HG02970 (cell line): ENCODE data around the gene PHF23.

ENCODE experiments used
- ATAC-seq: cut with Tn5 transposase; IDR thresholded peaks from one replicate; pipeline ENCODE4 v1.9.1; 2021; ENCODE audit warnings: mild to moderate bottlenecking, moderate library complexity, moderate number of reproducible peaks; ENCODE audit not compliant: unreplicated experiment, low FRiP score

PHF23 gene

DNA sequence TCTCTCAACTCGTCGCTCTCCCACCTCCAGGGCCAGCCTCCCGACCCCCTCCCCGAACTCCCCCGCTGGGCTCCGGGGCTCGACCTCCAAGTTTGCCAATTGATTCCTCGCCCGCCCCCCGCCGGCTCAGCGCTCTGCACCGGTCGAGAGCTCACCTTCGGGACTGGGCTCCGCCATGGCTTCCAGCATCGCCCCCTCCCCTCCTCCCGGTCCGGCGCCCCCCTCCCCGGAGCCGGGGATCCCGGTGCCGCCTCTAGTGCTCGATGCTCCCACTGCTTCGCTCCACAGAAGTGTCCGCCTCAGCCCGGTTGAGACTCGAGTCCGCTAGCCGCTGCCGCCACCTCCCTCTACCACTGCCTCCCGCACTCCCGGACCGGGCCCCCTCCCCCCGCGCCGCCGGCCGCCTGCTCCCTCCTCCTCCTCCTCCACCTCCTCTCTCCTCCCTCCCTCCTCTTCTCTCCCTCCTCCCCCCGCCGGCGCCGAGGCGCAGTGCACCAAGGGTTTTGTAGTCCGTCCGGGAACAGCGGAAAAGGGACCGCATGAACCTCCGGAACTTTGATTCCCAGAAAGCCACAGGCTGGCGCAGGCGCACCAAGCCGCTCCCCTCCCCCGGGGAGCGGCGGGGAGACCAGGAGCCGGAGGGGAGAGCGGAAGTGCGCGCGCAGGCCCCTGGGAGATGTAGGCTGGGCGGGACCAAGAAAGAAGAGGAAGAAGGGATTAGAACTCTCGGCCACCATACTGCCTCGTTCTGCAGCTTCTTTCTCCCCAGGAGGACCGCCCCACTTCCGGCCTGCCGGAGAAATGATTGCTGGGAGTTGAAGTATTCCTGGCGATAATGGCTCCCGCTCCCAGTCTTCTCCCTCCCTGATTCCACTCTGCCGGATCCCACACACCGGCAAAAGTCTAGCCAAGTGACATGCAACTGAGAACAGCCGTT is at the start of gene PHF23:
Gene PHF23 (minus strand): TSS at position 367 of the 937 bp plus-strand sequence. CDS start 178 bp downstream, at position 189.
- ATAC-seq: peak; percentile 61

DNA sequence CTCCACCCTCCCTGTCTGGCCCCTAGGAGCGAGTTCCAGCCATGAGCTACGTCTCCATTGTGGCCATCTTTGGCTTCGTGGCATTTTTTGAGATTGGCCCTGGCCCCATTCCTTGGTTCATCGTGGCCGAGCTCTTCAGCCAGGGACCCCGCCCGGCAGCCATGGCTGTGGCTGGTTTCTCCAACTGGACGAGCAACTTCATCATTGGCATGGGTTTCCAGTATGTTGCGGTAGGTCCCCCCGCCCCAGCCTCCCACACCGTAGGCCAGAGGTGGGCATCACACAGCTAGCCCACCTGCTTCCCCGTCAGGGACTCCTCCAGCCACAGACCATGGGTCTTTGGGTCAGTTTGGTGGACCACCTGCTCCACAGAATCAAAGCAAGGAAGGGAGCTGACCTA is 46.4 kb upstream of the PHF23 start:
- no peak for ATAC-seq

DNA sequence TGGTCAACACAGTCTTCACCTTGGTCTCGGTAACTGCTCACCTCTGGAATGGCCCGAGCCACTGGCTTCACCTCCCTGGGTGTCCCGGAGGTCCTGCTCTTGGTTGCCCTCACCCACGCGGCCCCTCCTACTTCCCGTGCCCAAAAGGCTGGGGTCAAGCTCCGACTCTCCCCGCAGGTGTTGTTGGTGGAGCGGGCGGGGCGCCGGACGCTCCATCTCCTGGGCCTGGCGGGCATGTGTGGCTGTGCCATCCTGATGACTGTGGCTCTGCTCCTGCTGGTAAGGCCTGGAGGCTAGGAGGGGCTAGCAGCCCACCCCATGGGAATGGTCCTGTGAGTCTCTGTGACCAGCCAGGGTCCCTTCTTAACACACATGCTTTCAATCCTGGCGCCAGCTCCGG is 45.7 kb upstream of the PHF23 start:
- ATAC-seq: no peak

DNA sequence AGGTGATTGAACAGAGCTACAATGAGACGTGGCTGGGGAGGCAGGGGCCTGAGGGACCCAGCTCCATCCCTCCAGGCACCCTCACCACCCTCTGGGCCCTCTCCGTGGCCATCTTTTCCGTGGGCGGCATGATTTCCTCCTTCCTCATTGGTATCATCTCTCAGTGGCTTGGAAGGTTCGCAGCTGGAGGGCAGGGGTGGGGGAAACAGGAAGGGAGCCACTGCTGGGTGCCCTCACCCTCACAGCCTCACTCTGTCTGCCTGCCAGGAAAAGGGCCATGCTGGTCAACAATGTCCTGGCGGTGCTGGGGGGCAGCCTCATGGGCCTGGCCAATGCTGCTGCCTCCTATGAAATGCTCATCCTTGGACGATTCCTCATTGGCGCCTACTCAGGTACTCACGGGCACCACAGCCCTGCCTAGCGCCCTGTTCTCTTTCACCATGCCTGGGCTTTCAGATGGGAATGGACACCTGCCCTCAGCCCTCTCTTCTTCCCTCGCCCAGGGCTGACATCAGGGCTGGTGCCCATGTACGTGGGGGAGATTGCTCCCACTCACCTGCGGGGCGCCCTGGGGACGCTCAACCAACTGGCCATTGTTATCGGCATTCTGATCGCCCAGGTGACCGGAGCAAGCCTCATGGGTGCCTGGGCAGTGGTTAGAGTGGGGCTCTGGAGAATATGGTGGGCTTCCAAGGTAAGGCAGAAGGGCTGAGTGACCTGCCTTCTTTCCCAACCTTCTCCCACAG is 44.4 kb upstream of the PHF23 start:
- no peak for ATAC-seq

- ATAC-seq: no peak
These were observed 43.6 kb upstream of the PHF23 start for GRCh38 chr17:7282752-7283321.

DNA sequence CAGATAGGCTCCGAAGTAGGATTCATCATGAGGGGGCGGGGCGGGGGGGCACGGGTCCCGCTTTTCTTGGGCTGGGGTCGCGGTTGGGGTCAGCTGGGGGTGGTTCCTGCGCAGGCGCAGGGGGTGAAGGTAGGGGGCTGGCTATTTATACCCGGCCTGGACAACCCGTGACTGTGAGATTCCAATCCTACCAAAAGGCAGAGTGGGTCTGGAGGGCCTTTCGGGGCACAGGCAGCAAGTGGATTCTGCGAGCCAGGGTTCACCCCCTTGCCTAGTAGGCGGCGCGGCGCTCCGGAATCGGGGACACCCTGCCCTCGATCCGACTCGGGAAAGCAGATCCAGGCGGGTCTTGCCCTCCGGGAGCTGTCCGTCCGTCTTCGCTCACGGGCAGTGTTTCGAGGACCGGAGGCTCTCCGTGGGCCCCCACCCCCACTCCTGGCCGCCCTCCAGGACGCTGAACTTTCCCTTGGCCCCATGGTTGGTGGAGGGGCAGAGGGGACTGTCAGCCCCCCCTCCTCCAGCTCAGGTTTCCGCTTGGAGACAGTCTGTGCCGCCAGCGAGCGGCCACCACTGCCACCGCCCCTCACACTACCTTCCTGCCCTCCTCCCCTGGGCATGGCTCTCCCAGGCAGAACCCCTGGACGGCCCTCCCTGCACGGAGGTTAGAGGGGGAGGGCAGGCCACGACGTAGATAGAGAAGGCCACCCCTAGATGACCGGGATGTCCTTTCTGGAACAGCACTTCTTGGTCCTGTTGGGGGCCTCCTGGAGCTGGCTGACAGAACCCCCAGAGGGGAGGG is 42.9 kb upstream of the PHF23 start:
- no peak for ATAC-seq

GRCh38 chr17:7281074-7281952 is 42.1 kb upstream of the PHF23 start, which contains the start of gene SLC2A4:
SLC2A4 (plus strand) TSS chr17:7281718; CDS start chr17:7281935, 217 bp downstream.
- ATAC-seq: peak; percentile 44

DNA sequence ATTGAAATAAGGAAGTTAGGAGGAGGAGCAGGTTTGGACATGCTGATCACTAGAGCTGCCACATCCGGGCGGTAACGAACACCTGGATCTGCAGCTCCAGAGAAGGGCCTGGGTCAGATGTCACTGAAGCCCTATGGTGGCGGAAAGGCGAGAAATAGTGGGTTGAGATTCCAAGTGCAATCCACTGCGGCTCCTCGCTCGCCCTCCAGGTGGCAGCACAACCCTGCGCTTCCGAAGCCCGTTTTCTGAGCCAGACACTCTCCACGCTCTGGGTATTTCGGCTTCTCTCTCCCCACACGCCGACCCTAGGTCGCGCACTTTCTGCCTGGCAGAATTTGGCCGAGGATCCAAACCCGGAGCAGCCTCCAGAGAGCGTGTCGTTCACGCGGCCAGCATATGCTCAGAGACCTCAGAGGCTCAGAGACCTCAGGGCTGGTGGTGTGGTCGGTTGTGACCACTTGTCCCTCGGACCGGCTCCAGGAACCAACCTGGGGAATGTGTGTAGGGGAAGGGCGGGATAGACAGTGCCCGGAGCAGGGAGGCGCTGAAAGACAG is 41.3 kb upstream of the PHF23 start:
- ATAC-seq: peak; percentile 59

- ATAC-seq: no peak
These were observed 40.2 kb upstream of the PHF23 start for GRCh38 chr17:7279448-7279847.

DNA sequence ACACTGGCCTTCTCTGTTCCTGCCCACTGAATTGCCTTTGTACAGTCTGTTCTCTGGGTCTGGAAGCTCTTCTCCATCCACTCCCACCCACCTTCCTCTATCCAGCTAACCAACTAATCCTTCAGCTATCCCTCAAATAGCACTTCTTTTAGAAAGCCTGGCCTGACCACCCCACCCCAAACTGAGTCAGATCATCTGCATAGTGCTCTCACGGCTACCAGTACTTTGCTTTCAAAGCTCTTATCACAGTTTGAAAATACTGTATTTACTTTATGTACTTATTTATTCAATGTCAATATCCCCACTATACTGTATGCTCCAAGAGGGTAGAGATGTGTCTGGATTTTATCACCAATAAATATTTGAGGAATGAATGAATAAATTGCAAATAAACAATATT is 27.5 kb upstream of the PHF23 start:
- no peak for ATAC-seq

DNA sequence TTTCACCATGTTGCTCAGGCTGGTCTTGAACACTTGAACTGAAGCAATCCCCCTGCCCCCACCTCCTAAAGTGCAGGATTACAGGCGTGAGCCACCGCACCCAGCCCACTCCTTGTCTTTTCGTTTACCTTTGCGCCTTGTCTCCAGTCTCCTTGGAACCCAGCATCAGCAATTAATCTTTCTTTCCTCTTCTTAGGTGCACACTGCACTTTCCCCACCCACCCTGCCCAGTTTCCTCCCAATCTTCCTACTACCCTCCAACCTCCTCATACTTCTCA is 24.5 kb upstream of the PHF23 start:
- ATAC-seq: no peak

DNA sequence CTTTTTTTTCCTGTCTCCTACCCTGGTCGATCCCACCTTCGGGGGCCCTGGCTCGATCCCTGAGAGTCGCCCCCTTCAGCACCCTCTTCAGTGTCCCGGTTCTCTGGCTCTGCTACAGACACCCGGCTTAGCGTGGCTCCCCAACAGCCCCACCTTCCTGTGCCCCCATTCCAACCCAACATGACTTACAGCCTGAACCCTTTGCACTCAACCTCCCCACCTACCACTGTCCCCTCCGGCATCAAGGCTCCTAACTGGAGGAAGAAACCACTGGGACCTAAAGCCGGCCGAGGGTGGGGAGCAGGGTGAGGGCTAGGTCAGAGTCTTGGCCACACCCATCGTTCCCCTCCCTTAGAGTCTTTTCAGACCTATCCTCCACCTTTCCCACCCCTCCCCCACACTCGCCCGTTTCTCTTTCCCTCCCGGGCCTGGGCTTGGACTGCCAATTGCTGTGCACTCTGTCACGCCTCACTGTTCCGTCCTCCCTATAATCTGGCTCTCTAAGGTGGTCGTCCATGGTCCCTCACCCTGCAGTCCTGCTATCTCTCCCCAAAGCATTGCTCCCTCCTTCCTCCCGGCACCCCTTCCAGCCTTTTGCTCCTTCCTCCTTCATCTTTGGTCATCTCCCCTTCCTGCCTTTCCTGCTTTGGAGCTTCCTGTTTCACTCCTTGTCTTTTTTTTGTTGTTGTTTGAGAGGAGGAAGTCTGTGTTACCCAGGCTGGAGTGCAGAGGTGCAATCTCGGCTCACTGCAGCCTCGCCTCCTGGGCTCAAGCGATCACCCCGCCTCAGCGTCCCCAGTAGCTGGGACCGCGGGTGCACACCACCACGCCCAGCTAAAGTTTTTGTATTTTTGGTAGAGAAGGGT is 23.9 kb upstream of the PHF23 start:
- no peak for ATAC-seq

- ATAC-seq: no peak
These were observed 23.1 kb upstream of the PHF23 start, which contains the start of gene CLDN7 for GRCh38 chr17:7262192-7262934. CLDN7 (minus strand) TSS chr17:7262478; CDS start chr17:7262043, 435 bp downstream.

DNA sequence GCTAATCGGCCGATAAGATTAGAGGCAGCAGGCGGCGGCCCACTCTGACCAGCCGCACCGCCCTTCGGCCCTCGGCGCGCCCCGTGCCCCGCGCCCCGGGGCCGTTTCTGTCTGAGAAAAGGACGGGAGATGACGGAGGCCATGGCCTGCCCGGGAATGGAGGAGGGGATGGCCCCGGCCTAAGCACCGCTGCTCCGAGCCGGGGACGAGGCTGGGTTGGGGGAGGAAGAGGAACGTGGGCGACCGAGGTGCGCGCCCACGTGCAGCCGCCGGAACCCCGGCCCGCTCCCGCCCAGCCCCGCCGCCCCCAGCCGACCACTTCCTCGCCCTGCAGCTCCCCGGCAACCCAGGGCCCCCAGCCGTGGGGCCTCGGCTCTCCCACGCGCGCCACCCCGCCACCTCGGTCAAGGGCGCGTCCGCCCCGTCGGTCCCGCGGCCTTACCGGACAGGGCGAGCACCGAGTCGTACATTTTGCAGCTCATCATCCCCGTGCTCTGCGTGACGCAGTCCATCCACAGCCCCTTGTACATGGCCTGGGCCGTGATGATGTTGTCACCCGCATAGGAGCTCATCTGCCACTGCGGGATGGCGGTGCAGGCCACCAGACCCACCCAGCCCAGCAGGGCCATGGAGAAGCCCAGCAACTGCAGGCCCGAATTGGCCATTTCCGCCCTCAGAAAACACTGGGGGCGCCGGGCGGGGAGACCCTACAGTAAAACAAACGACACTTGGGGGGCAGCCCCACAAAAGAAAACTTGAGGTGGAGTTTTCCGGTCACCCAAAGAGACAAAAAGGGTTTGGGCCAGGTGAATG is 22.3 kb upstream of the PHF23 start:
- ATAC-seq: no peak

- no peak for ATAC-seq
These were observed 21.6 kb upstream of the PHF23 start for GRCh38 chr17:7260651-7261378.

DNA sequence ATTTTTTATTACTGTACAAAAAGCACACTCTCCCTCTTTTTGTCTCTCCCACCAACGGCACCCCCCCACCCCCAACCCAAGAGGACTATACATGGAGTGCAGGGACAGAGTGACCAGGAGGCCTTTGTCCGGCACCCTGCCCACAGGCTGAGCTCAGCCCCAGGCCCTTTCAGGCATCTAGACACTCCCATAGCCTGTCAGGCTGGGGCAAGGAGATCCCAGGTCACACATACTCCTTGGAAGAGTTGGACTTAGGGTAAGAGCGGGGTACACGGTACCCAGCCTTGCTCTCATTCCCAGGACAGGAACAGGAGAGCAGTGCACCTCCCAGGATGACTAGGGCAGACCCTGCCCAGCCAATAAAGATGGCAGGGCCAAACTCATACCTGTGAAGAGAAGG is 20.9 kb upstream of the PHF23 start:
- no peak for ATAC-seq
